Suprapubic skin (tissue), 4 donors: Measurements from ENCODE around the gene GSK3A.

ENCODE experiments used
- EP300 ChIP-seq: sonication (generic); formaldehyde crosslinking; IDR thresholded peaks from one replicate; pipeline ENCODE4 v1.6.1; 2017; ENCODE audit warnings: antibody characterized with exemption
- POLR2A ChIP-seq, 2 donors: fragments of 450-650 bp; IDR thresholded peaks; one replicate each; pipeline ENCODE4 v1.6.1; 2017; ENCODE audit warnings: antibody characterized with exemption in 2 of 2, mild to moderate bottlenecking in 2 of 2, moderate library complexity in 2 of 2
- POLR2AphosphoS5 ChIP-seq, 3 donors: sonication (generic); formaldehyde crosslinking; IDR thresholded peaks; one replicate each; pipeline ENCODE4 v1.6.1; 2017; ENCODE audit warnings: antibody characterized with exemption in 3 of 3
- TF ChIP-seq, protein P1 (sequence below), 2 donors: fragments of 200-600 bp in 1 of 2; fragments of 450-650 bp in 1 of 2; sonication (generic) in 1 of 2; IDR thresholded peaks; one replicate each; pipeline ENCODE4 v1.5.1; 2016 to 2019; ENCODE audit warnings: antibody characterized with exemption in 2 of 2, mild to moderate bottlenecking in 1 of 2, moderate library complexity in 1 of 2

DNA sequence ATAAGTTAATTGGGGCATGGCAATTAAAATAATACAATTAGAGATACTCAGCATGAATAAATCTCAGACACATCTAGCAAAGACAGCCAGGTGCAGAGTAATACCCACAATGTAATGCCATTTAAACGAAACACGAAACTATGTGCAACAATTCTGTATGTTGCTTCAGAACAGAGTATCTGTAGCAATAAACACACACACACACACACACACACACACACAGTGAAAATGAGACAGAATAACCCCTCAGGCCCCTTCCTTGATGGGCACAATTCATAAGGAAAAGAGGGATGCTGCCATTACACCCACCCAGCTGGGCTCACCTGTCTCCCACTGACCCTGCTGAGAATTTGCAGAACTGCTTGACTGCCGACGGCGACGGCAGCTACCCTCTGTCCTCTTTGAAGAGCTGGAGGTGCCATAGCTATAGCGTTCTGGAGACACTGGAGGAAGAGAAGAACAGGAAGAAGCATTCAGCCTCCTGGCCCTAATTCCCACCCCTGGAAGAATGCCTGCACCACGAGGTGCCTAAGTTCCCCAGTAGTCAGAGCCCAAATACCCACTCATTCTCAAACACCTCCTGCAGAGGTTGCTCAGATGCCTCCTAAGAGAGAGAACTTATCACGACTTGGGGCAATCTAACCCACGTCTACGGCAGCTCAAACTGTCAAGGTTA lies 27.5 kb downstream of the GSK3A start:
- TF ChIP-seq, protein P1, sequence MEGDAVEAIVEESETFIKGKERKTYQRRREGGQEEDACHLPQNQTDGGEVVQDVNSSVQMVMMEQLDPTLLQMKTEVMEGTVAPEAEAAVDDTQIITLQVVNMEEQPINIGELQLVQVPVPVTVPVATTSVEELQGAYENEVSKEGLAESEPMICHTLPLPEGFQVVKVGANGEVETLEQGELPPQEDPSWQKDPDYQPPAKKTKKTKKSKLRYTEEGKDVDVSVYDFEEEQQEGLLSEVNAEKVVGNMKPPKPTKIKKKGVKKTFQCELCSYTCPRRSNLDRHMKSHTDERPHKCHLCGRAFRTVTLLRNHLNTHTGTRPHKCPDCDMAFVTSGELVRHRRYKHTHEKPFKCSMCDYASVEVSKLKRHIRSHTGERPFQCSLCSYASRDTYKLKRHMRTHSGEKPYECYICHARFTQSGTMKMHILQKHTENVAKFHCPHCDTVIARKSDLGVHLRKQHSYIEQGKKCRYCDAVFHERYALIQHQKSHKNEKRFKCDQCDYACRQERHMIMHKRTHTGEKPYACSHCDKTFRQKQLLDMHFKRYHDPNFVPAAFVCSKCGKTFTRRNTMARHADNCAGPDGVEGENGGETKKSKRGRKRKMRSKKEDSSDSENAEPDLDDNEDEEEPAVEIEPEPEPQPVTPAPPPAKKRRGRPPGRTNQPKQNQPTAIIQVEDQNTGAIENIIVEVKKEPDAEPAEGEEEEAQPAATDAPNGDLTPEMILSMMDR (IDR thresholded peaks at IDR 0.05), result no peak
- TF ChIP-seq POLR2AphosphoS5 (IDR thresholded peaks at IDR 0.05) (no peak), EP300 (no peak), POLR2A (IDR thresholded peaks at IDR 0.05) (no peak)
